HEK293T (cell line): ENCODE measurements around the gene MAST4.
A peak's percentile ranks its signal among the peaks of the same experiment; 100 is the strongest.

Experiments used
- CTCF ChIA-PET: fragments of 350-600 bp; formaldehyde crosslinking; extraction: SDS; loops from one replicate; lab custom pipeline; 2021; ENCODE audit warnings: antibody characterized with exemption, inconsistent platforms; lab: Yijun Ruan, JAX
- POLR2A ChIA-PET: fragments of 350-600 bp; formaldehyde crosslinking; extraction: SDS; loops from one replicate; lab custom pipeline; 2020; ENCODE audit warnings: antibody characterized with exemption, inconsistent platforms; lab: Yijun Ruan, JAX
- DNase-seq: peaks from one replicate; pipeline ENCODE4 v3.0.0; 2012; ENCODE audit warnings: mixed read lengths; ENCODE audit errors: extremely low spot score
- ARNT ChIP-seq: fragments of 450-650 bp; IDR thresholded peaks from 2 replicates; pipeline ENCODE4 v1.6.1; 2017; ENCODE audit warnings: mild to moderate bottlenecking
- BHLHE40 ChIP-seq: fragments of 450-650 bp; IDR thresholded peaks from 2 replicates; pipeline ENCODE4 v1.6.1; 2016; ENCODE audit warnings: mild to moderate bottlenecking, moderate library complexity, borderline replicate concordance
- CTBP1 ChIP-seq: fragments of 450-650 bp; IDR thresholded peaks from 2 replicates; pipeline ENCODE4 v1.6.1; 2016; ENCODE audit warnings: borderline replicate concordance
- ELF4 ChIP-seq: fragments of 450-650 bp; IDR thresholded peaks from 2 replicates; pipeline ENCODE4 v1.6.1; 2017; ENCODE audit warnings: antibody characterized with exemption
- FOXA1 ChIP-seq: fragments of 450-650 bp; IDR thresholded peaks from 2 replicates; pipeline ENCODE4 v1.6.1; 2016; ENCODE audit warnings: mild to moderate bottlenecking
- FOXK2 ChIP-seq: fragments of 450-650 bp; IDR thresholded peaks from 2 replicates; pipeline ENCODE4 v1.6.1; 2016; ENCODE audit warnings: mild to moderate bottlenecking
- FOXM1 ChIP-seq: fragments of 450-650 bp; IDR thresholded peaks from 2 replicates; pipeline ENCODE4 v1.6.1; 2017; ENCODE audit warnings: mild to moderate bottlenecking, borderline replicate concordance
- HDGF ChIP-seq: fragments of 450-650 bp; IDR thresholded peaks from 2 replicates; pipeline ENCODE4 v1.6.1; 2017; ENCODE audit warnings: antibody characterized with exemption, borderline replicate concordance
- L3MBTL2 ChIP-seq: fragments of 450-650 bp; conservative IDR thresholded peaks from 2 replicates; pipeline ENCODE4 v1.6.1; 2016; ENCODE audit warnings: mild to moderate bottlenecking
- LEF1 ChIP-seq: fragments of 450-650 bp; IDR thresholded peaks from 2 replicates; pipeline ENCODE4 v1.6.1; 2017; ENCODE audit warnings: mild to moderate bottlenecking, borderline replicate concordance
- NFRKB ChIP-seq: fragments of 450-650 bp; IDR thresholded peaks from 2 replicates; pipeline ENCODE4 v1.6.1; 2016; ENCODE audit warnings: mild to moderate bottlenecking, moderate library complexity
- PKNOX1 ChIP-seq: fragments of 450-650 bp; IDR thresholded peaks from 2 replicates; pipeline ENCODE4 v1.6.1; 2016
- SP1 ChIP-seq: fragments of 450-650 bp; IDR thresholded peaks from 2 replicates; pipeline ENCODE4 v1.6.1; 2017
- SUZ12 ChIP-seq: fragments of 450-650 bp; IDR thresholded peaks from 2 replicates; pipeline ENCODE4 v1.6.1; 2016; ENCODE audit warnings: mild to moderate bottlenecking
- TARDBP ChIP-seq: fragments of 450-650 bp; IDR thresholded peaks from 2 replicates; pipeline ENCODE4 v1.6.1; 2016
- ZNF384 ChIP-seq: fragments of 450-650 bp; IDR thresholded peaks from 2 replicates; pipeline ENCODE4 v1.6.1; 2016

Gene MAST4

GRCh38 chr5:67014191-67014590, 418.0 kb downstream of the MAST4 start:
- DNase-seq: no peak
- ChIA-PET CTCF (no interaction called here), POLR2A (no interaction called here)
- no peak for TF ChIP-seq ZNF384
- no peak for TF ChIP-seq SUZ12
- no peak for TF ChIP-seq L3MBTL2
- TF ChIP-seq FOXM1: no peak
- no peak for TF ChIP-seq LEF1
- TF ChIP-seq FOXK2: no peak
- no peak for TF ChIP-seq NFRKB
- TF ChIP-seq PKNOX1: no peak
- no peak for TF ChIP-seq SP1
- no peak for TF ChIP-seq HDGF
- TF ChIP-seq ELF4: no peak
- TF ChIP-seq FOXA1: no peak
- TF ChIP-seq TARDBP: no peak
- TF ChIP-seq ARNT: no peak
- TF ChIP-seq CTBP1: no peak
- no peak for TF ChIP-seq BHLHE40

- no peak for DNase-seq
- ChIA-PET CTCF (no interaction called here), POLR2A (interaction anchor here (1.2 kb wide), 1 partner anchor 10 kb away, joined by 4 read pairs; no protein-coding TSS in a partner anchor)
- TF ChIP-seq FOXA1: no peak
- no peak for TF ChIP-seq L3MBTL2
- no peak for TF ChIP-seq CTBP1
- TF ChIP-seq NFRKB: no peak
- TF ChIP-seq BHLHE40: no peak
- TF ChIP-seq SUZ12: no peak
- no peak for TF ChIP-seq FOXK2
- no peak for TF ChIP-seq SP1
- TF ChIP-seq ZNF384: no peak
- TF ChIP-seq LEF1: no peak
- TF ChIP-seq FOXM1: no peak
- no peak for TF ChIP-seq ELF4
- no peak for TF ChIP-seq PKNOX1
- no peak for TF ChIP-seq TARDBP
- no peak for TF ChIP-seq ARNT
- TF ChIP-seq HDGF: no peak
These were observed 418.8 kb downstream of the MAST4 start for GRCh38 chr5:67014957-67015400.

GRCh38 chr5:67015541-67016191, 419.5 kb downstream of the MAST4 start:
- peak; percentile 40 for DNase-seq
- no peak for TF ChIP-seq L3MBTL2
- TF ChIP-seq CTBP1: peak; percentile 71
- no peak for TF ChIP-seq SP1
- TF ChIP-seq FOXM1: no peak
- peak; percentile 58 for TF ChIP-seq PKNOX1
- no peak for TF ChIP-seq FOXA1
- no peak for TF ChIP-seq HDGF
- TF ChIP-seq BHLHE40: no peak
- no peak for TF ChIP-seq FOXK2
- TF ChIP-seq TARDBP: no peak
- TF ChIP-seq LEF1: no peak
- ChIA-PET POLR2A (interaction anchor here (0.8 to 1.2 kb wide), 2 partner anchors 10 to 11 kb away, joined by 3 to 4 read pairs; no protein-coding TSS in a partner anchor), CTCF (interaction anchor here (1.2 kb wide), 1 partner anchor 709 kb away, joined by 4 read pairs; no protein-coding TSS in a partner anchor)

- CTCF ChIA-PET: no interaction called here
- no peak for DNase-seq
- TF ChIP-seq LEF1: no peak
- TF ChIP-seq NFRKB: no peak
- TF ChIP-seq FOXK2: no peak
- no peak for TF ChIP-seq SUZ12
- no peak for TF ChIP-seq ZNF384
- TF ChIP-seq FOXM1: no peak
- no peak for TF ChIP-seq L3MBTL2
- no peak for TF ChIP-seq FOXA1
- no peak for TF ChIP-seq TARDBP
- no peak for TF ChIP-seq CTBP1
- no peak for TF ChIP-seq PKNOX1
- no peak for TF ChIP-seq SP1
- TF ChIP-seq ELF4: no peak
- no peak for TF ChIP-seq HDGF
- TF ChIP-seq ARNT: no peak
- no peak for TF ChIP-seq BHLHE40
- POLR2A ChIA-PET: no interaction called here
These were observed 423.1 kb downstream of the MAST4 start for GRCh38 chr5:67019065-67019845.
